ENCODE measurements around the gene CNTROB. TPM values are rescaled to one million over a fixed set of nuclear protein-coding genes. Genes with fewer than 3 reads are reported as not detected.

CNTROB gene
- total RNA-seq, 1 experiment from 2014 or later: 62.3 TPM

DNA sequence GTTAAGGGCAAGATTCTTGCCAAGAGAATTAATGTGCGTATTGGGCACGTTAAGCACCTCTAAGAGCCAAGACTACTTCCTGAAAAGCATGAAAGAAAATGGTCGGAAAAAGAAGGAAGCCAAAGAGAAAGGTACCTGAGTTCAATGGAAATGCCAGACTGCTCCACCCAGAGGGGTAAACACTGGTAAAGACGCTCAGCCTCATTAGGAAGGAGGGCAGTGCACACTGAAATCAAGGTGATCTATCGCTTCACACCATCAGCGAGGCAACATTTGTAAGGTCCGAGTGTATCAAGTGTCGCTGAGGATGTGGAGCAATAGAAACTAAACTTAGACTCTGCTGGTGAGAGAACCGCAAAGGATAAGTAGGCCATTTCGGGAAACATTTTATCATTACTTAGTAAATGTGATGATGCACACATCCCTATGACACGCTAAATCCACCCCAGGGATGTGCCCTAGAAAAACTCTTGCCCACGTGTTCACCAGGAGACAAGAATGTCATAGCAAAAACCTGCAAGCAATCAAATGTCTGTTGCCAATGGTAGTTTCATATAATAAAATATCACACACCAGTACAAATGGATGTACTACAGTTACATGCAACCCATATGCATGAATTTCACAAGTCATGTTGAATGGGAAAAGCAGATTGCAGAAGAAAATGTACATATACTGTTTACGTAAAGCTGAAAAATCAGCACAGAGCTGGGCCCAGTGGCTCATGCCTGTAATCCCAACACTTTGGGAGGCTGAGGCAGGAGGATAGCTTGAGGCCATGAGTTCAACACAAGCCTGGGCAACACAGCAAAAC is 23.6 kb downstream of the CNTROB start:
- ChIA-PET CTCF (no interaction called here), POLR2A (ENCODE audit: unreplicated experiment) (interaction anchor here (0.6 kb wide), 1 partner anchor 72 kb away, joined by 4 read pairs; no protein-coding TSS in a partner anchor)
- Histone ChIP-seq H3K36me3 (ENCODE audit: low read depth) (no peaks in the 10 kb centered on the region), H3K9me2 (ENCODE audit: insufficient read depth) (no peaks in the 10 kb centered on the region), H3K4me1 (replicated peaks; ENCODE audit: insufficient read depth) (peaks cover 5% of the 10 kb centered on the region; the same call in 1 of the 2 replicates), H3K4me3 (no peak overlapping the region), H3F3A (ENCODE audit: insufficient read depth, low read depth) (no peaks in the 10 kb centered on the region), H3K27me3 (ENCODE audit: insufficient read depth, low read depth) (no peaks in the 10 kb centered on the region), H2AFZ (no peak overlapping the region), H3K79me2 (ENCODE audit: low read depth) (no peaks in the 10 kb centered on the region), H3K4me2 (no peak overlapping the region), H3K9me3 (ENCODE audit: insufficient read depth, low read depth) (no peaks in the 10 kb centered on the region), H4K20me1 (ENCODE audit: insufficient read depth) (no peaks in the 10 kb centered on the region), H3K27ac (no peak overlapping the region)
- DNase-seq: no peak
- intact Hi-C loops (cut with micrococcal nuclease; ENCODE audit: unreplicated experiment): no loop called here
- no TSS peak for BruUV-seq (replicated peaks)
- TF ChIP-seq CTCF (conservative IDR thresholded peaks at IDR 0.05) (no peak), EZH2 (IDR thresholded peaks at IDR 0.05; ENCODE audit: low read depth) (no peak)

DNA sequence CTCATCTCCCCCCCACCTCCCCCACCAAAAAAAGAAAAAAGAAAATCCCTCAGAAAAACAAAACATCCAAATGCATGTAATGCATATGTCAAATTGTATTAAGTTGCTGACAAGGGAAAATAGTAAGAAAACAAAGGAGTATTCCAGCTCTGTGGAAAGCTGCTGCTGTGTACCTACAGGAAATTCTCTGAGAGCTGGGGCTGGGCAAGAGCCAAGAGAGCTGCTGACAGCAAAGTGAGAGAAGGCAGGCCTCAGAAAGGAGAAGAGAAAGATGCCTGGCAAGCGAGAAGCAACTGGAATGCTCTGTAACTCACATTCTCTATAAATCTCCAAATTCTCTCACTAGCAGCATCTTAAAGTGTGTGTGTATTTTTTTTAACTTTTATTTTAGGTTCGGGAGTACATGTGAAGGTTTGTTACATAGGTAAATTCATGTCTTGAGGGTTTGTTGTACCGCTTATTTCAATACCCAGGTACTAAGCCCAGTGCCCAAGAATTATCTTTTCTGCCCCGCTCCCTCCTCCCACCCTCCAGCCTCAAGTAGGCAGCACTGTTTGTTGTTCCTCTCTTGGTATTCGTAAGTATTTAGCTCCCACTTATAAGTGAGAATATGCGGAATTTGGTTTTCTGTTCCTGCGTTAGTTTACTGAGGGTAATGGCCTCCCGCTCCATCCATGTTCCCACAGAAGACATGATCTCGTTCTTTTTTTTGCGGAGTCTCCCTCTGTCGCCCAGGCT is 24.4 kb downstream of the CNTROB start:
- no peak overlapping the region for H3K4me3 ChIP-seq
- no peaks in the 10 kb centered on the region for H3K9me3 ChIP-seq (ENCODE audit: insufficient read depth, low read depth)
- H3K9me2 ChIP-seq (ENCODE audit: insufficient read depth): no peaks in the 10 kb centered on the region
- BruUV-seq (replicated peaks): no TSS peak
- intact Hi-C loops (cut with micrococcal nuclease; ENCODE audit: unreplicated experiment): no loop called here
- no peak overlapping the region for H3K27ac ChIP-seq
- no peaks in the 10 kb centered on the region for H4K20me1 ChIP-seq (ENCODE audit: insufficient read depth)
- ChIA-PET POLR2A (ENCODE audit: unreplicated experiment) (no interaction called here), CTCF (no interaction called here)
- H3K27me3 ChIP-seq (ENCODE audit: insufficient read depth, low read depth): no peaks in the 10 kb centered on the region
- H3K4me1 ChIP-seq (replicated peaks; ENCODE audit: insufficient read depth): peaks cover 5% of the 10 kb centered on the region; the same call in 1 of the 2 replicates
- TF ChIP-seq CTCF (conservative IDR thresholded peaks at IDR 0.05): no peak
- TF ChIP-seq EZH2 (IDR thresholded peaks at IDR 0.05; ENCODE audit: low read depth): no peak
- H3K79me2 ChIP-seq (ENCODE audit: low read depth): no peaks in the 10 kb centered on the region
- no peaks in the 10 kb centered on the region for H3K36me3 ChIP-seq (ENCODE audit: low read depth)
- no peak for DNase-seq
- H3F3A ChIP-seq (ENCODE audit: insufficient read depth, low read depth): no peaks in the 10 kb centered on the region
- no peak overlapping the region for H3K4me2 ChIP-seq
- H2AFZ ChIP-seq: no peak overlapping the region

DNA sequence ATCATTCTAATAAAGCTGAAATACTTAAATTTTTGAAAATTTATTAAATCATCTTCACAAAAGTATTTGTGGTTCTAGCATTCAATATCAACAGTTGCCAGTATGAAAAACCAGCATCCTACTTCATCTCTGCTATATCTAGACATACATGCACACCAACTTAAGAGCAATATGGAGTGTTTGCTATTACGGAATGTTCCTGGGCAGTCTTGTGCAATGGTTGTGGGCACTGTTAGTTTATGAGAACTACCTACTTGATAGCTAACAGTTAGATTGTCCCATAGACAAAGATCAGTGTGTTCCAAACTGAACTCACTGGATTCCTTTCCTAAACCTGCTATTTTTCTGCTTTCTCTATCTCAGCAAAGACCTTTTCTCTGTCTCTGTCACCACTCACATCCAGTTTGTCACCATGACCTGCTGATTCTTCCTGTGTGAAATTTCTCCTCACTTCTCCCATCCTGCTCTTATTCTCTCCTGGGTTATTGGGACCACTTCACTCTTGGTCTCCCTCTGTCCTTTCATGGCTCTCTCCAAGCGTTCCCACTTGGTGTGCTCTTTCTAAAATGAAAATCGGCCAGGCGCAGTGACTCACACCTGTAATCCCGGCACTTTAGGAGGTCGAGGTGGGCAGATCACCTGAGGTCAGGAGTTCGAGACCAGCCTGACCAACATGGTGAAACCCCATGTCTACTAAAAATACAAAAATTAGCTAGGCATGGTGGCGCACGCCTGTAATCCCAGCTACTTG is 27.7 kb downstream of the CNTROB start:
- no TSS peak for BruUV-seq (replicated peaks)

More for the DNA sequence above, 27.7 kb downstream of the CNTROB start:
- no peaks in the 10 kb centered on the region for H3K79me2 ChIP-seq (ENCODE audit: low read depth)
- no peaks in the 10 kb centered on the region for H3F3A ChIP-seq (ENCODE audit: insufficient read depth, low read depth)
- no peak overlapping the region for H3K4me3 ChIP-seq
- no peak overlapping the region for H2AFZ ChIP-seq
- intact Hi-C loops (cut with micrococcal nuclease; ENCODE audit: unreplicated experiment): no loop called here
- no peaks in the 10 kb centered on the region for H3K9me3 ChIP-seq (ENCODE audit: insufficient read depth, low read depth)
- no peaks in the 10 kb centered on the region for H4K20me1 ChIP-seq (ENCODE audit: insufficient read depth)
- no peak overlapping the region for H3K4me2 ChIP-seq
- H3K4me1 ChIP-seq (replicated peaks; ENCODE audit: insufficient read depth): peaks cover 5% of the 10 kb centered on the region; the same call in 1 of the 2 replicates
- no peaks in the 10 kb centered on the region for H3K36me3 ChIP-seq (ENCODE audit: low read depth)
- POLR2A ChIA-PET (ENCODE audit: unreplicated experiment): interaction anchor here (0.6 kb wide), 1 partner anchor 293 kb away, joined by 3 read pairs; no protein-coding TSS in a partner anchor
- DNase-seq: no peak
- CTCF ChIA-PET: interaction anchor here (0.6 kb wide), 1 partner anchor 11 kb away, joined by 10 read pairs; no protein-coding TSS in a partner anchor
- no peak overlapping the region for H3K27ac ChIP-seq
- no peaks in the 10 kb centered on the region for H3K9me2 ChIP-seq (ENCODE audit: insufficient read depth)
- H3K27me3 ChIP-seq (ENCODE audit: insufficient read depth, low read depth): no peaks in the 10 kb centered on the region
- TF ChIP-seq EZH2 (IDR thresholded peaks at IDR 0.05; ENCODE audit: low read depth) (no peak), CTCF (conservative IDR thresholded peaks at IDR 0.05) (no peak)
